ENCODE measurements around the gene MEI1. TPM values are rescaled to one million over a fixed set of nuclear protein-coding genes. Genes with fewer than 3 reads are reported as not detected.

The MEI1 gene
- total RNA-seq, 1 experiment from 2014 or later = 0.35 TPM

- TF ChIP-seq AR (CRISPR knock-in tag; IDR thresholded peaks at IDR 0.05) = no peak
- TF ChIP-seq ZBTB21 (CRISPR knock-in tag; IDR thresholded peaks at IDR 0.05; ENCODE audit: borderline replicate concordance) = no peak
Observed at GRCh38 chr22:41818011-41818410, 118.7 kb downstream of the MEI1 start (continued).

- Mint-ChIP-seq H3K4me3 (no peak overlapping the region), H3K9me3 (no peaks in the 10 kb centered on the region), H3K36me3 (peaks cover 9% of the 10 kb centered on the region; the same call in 1 of the 2 replicates), H3K4me1 (peaks cover 11% of the 10 kb centered on the region), H3K27ac (no peak overlapping the region), H3K27me3 (ENCODE audit: low read depth) (no peaks in the 10 kb centered on the region)
- ATAC-seq = no peak
- TF ChIP-seq SMAD3 (CRISPR knock-in tag; IDR thresholded peaks at IDR 0.05; ENCODE audit: borderline replicate concordance) (no peak), FOXP4 (CRISPR knock-in tag; IDR thresholded peaks at IDR 0.05) (no peak)
- POLR2A ChIA-PET = no interaction called here
- CTCF ChIA-PET = no interaction called here
- no peak for DNase-seq (ENCODE audit: low spot score)
Observed at GRCh38 chr22:41818596-41818995, 119.3 kb downstream of the MEI1 start.

GRCh38 chr22:41819257-41819656, 120.0 kb downstream of the MEI1 start:
- no peak overlapping the region for H3K4me3 Mint-ChIP-seq
- H3K27ac Mint-ChIP-seq = no peak overlapping the region
- peaks cover 6% of the 10 kb centered on the region; the same call in 1 of the 2 replicates for H3K36me3 Mint-ChIP-seq
- no peak for ATAC-seq
- ChIA-PET CTCF (no interaction called here), POLR2A (no interaction called here)
- H3K27me3 Mint-ChIP-seq (ENCODE audit: low read depth) = no peaks in the 10 kb centered on the region
- peaks cover 17% of the 10 kb centered on the region for H3K4me1 Mint-ChIP-seq
- DNase-seq (ENCODE audit: low spot score) = no peak
- H3K9me3 Mint-ChIP-seq = no peaks in the 10 kb centered on the region
- TF ChIP-seq SMAD3 (CRISPR knock-in tag; IDR thresholded peaks at IDR 0.05; ENCODE audit: borderline replicate concordance) (no peak), GABPB1 (CRISPR knock-in tag; IDR thresholded peaks at IDR 0.05) (no peak), HMGA2 (CRISPR knock-in tag; IDR thresholded peaks at IDR 0.05) (no peak), ZNF512 (CRISPR knock-in tag; IDR thresholded peaks at IDR 0.05; ENCODE audit: borderline replicate concordance) (no peak), E2F4 (CRISPR knock-in tag; IDR thresholded peaks at IDR 0.05; ENCODE audit: borderline replicate concordance, low read depth) (no peak), SP1 (CRISPR knock-in tag; conservative IDR thresholded peaks at IDR 0.05) (no peak), RORB (CRISPR knock-in tag; IDR thresholded peaks at IDR 0.05) (no peak), OVOL2 (CRISPR knock-in tag; IDR thresholded peaks at IDR 0.05; ENCODE audit: borderline replicate concordance) (no peak), NFE2L1 (CRISPR knock-in tag; IDR thresholded peaks at IDR 0.05) (no peak), MYBL2 (CRISPR knock-in tag; IDR thresholded peaks at IDR 0.05) (no peak), AFF4 (CRISPR knock-in tag; IDR thresholded peaks at IDR 0.05; ENCODE audit: borderline replicate concordance) (no peak), FOXJ3 (CRISPR knock-in tag; IDR thresholded peaks at IDR 0.05; ENCODE audit: borderline replicate concordance) (no peak), ZBTB21 (CRISPR knock-in tag; IDR thresholded peaks at IDR 0.05; ENCODE audit: borderline replicate concordance) (no peak), JAZF1 (CRISPR knock-in tag; IDR thresholded peaks at IDR 0.05) (no peak), NFYB (CRISPR knock-in tag; conservative IDR thresholded peaks at IDR 0.05; ENCODE audit: low read depth) (no peak), CBFB (CRISPR knock-in tag; IDR thresholded peaks at IDR 0.05; ENCODE audit: low read depth) (no peak), E2F5 (CRISPR knock-in tag; IDR thresholded peaks at IDR 0.05) (no peak), ZNF263 (CRISPR knock-in tag; IDR thresholded peaks at IDR 0.05; ENCODE audit: low read depth) (no peak)

Data from WTC11 (cell line).